ENCODE measurements around the gene ENPP3.

DNA sequence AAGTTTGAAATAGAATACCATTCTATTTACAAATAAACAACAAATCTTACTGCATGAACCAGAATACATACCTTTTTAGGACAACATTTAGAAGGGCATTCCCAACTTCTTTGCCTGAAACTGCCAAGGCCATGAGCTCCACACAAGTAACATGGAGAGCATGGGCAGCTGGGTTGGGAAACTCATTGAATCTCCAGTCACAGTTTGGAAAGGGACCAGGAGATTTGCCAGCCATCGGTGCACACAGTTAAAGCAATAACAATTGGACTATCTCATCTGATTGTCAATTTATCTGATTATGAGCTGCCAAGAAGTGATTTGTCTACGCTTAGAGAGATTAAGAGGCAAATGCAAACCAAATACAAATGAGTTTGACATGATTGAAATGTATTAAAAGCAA, 44.2 kb upstream of the ENPP3 start:
- TF ChIP-seq POLR2AphosphoS5 (IDR thresholded peaks at IDR 0.05; ENCODE audit: low read depth, low read length): no peak
- no peak for TF ChIP-seq POLR2A (IDR thresholded peaks at IDR 0.05; ENCODE audit: low read depth, low read length)
- TF ChIP-seq TAF1 (IDR thresholded peaks at IDR 0.05; ENCODE audit: low read depth, low read length): no peak
- TF ChIP-seq PAX5 (IDR thresholded peaks at IDR 0.05; ENCODE audit: insufficient read depth, low read length, severe bottlenecking): no peak
- TF ChIP-seq POU2F2 (IDR thresholded peaks at IDR 0.05; ENCODE audit: low read depth, low read length): no peak
- no peak for TF ChIP-seq SPI1 (IDR thresholded peaks at IDR 0.05; ENCODE audit: low read depth, low read length)

Measured in GM12891 (cell line).